Activated effector memory CD4-positive, alpha-beta T cell treated with anti-CD3 and anti-CD28 coated beads, Interleukin-2, amount 50 U/mL, for 16 hours (primary cell): ENCODE results near the gene CPNE5.
"Not testable (repeated sequence)": the region's sequence is repeated elsewhere in the genome, so short reads cannot be mapped to it uniquely, and the experiment has no call there.

Source experiments
- DNase-seq: peaks from one replicate; pipeline ENCODE4 v3.0.0-alpha.2; 2020

CPNE5 gene

DNA sequence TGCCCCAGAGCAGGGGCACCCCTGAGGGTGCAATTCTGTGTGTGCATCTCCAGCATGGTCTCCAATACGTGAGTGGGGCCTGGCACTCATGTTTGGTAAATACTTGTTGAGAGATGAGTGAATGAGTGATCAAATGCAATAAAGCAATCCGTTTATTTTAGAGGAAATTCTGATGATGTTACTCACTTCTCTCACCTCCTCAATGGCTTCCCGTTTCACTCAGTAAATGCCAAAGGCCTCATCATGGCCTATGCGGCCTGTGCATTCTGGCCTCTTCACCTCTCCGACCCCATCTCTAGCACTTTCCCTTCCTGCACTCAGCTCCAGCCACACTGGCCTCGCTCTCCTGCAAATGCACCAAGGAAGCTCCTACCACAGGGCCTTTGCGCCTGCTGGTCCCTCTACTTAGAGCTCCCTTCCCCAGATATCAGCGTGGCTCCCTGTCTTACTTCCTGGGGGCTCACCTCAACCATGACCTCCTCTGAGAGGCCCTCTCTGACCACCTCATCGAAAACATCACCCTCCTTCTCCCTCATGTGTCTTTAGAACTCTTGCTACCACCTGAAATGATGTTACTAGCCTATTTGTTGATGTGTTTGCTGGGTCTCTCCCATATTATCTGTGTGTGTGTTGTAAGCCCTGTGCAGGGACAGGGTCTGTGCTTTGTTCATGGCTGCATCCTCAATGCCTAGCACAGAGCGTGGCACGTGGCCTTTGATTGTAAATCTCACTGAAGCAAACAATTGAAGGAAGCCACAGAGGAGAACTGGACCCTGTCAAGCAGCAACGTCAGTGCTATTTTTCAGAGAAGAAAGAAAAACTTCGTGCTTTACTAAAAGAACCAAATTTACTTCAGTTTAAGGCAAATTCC lies 99.1 kb downstream of the CPNE5 start:
- DNase-seq = no peak

GRCh38 chr6:36738108-36738507 lies 101.1 kb downstream of the CPNE5 start:
- DNase-seq = no peak

DNA sequence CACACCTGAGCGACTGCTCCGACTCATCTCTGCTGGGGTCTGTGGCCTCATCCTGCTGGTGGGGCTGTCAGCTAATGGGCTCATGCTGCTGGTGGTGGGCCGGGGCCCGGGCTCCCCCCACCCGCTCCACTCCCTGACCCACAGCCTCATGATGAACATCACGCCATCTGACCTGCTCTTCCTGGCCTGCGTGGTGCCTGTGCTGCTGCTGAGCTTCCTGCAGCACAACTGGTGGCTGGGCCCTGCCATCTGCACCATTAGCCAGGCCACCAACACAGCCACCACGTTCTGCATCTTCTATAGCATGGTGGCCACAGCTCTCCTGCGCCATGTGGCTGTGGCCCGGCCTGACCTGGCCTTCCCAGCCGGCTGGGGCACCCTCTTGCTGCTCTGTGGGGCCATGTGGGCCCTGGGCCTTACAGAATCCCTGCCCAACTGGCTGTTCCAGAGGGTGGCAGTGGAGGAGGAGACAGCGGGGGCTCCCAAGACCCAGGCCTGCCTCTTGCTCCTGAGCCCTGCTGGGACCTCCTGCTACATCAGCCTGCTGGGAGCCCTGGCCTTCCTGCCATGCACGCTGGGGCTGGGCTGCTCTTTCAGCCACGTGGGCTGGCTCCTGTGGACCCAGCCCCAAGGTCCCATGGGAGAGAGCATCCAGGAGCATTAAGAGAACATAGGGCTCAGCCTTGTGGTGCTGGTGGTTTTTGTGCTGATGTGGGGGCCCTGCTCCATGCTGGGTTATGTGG lies 102.0 kb downstream of the CPNE5 start:
- DNase-seq = no peak

DNA sequence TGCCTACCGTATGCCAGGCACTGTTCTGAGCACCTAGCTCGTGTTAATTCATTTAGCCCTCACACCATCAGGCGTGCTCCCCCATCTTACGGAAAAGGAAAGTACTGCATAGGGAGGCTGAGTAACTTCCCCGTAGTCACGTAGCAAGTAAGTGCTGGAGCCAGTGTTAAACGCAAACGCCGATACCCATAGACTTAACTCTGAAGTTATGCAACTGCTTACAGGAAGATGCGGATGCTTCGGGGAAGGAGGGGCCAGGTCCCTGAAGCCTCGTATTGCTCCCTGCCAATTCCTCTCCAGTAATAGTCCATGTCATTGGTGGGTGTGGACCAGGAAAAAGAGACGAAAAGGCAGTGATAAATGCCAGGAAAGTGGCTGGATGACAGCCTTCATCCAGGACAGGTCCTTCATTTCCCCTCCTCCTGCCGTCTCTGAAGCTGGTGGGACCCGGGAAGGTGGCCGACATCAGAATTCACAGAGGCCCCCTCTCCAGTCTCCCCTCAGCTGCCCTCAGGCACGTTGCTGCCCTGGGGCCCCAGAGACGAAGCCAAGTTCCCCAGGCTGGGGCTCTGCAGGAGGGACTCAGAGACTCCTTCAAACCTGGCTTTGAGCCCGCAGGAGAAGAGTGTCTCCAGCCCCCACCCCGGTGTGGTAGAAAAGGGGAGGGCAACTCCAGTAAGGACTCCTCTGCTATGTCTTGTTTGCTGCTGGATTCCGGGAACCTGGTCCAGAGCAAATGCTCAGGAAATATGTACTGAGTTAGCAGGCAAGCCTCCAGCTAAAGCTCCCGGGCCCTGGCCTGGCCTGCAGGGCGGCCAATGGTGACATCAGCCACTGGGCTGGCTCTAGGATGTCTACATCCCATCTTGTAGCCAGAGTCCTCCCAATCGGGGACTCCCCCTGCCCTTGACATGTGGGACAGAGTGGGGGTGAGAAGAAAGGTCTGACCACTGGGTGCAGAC lies 103.9 kb downstream of the CPNE5 start:
- DNase-seq = no peak

- DNase-seq = no peak
Observed at GRCh38 chr6:36734486-36735060, 104.7 kb downstream of the CPNE5 start.

- no peak for DNase-seq
Observed at GRCh38 chr6:36733300-36733699, 105.9 kb downstream of the CPNE5 start.

GRCh38 chr6:36731622-36732310 lies 107.5 kb downstream of the CPNE5 start:
- no peak for DNase-seq

GRCh38 chr6:36730424-36731380 lies 108.5 kb downstream of the CPNE5 start:
- DNase-seq = no peak

GRCh38 chr6:36729161-36729524 lies 110.1 kb downstream of the CPNE5 start:
- DNase-seq = no peak

- no peak for DNase-seq
Observed at GRCh38 chr6:36728289-36729160, 110.7 kb downstream of the CPNE5 start.

DNA sequence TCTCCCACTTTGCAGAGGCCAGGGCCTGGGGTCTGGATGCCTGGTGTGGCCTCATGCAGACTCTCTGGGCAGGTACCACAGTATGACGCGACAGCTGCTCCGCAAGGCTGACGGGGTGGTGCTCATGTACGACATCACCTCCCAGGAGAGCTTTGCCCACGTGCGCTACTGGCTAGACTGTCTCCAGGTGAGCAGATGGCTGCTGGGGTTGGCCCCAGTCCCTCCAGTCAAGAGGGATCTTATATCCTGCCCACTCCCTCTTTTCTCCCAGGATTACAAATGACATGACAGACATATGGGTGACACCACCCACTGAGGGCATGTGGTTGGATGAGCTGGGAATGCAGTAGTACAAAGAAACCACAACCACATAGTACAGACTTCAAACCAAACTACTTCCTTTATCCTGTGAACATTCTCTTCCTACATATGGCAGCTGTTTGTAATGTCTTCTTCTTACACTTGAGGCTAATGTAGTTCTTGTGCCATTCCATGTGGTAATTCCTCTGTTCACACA lies 111.7 kb downstream of the CPNE5 start:
- no peak for DNase-seq

DNA sequence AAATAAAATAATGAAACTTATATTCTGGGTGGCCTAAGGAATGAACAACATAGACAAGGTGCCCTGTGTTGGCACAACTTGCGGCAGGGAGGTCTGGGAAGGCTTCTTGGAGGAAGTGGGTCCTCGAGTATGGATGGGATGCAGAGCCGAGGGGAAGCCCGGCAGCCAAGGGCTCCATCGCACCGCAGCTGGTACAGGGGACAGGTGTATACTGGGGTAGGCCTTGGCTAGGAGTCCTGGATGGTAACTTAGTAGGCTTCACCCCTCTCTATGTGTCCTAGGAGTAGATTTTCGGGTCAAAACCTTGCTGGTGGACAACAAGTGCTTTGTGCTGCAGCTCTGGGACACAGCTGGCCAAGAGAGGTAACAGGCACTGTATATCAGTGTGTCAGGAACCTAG lies 113.7 kb downstream of the CPNE5 start:
- DNase-seq = no peak

DNA sequence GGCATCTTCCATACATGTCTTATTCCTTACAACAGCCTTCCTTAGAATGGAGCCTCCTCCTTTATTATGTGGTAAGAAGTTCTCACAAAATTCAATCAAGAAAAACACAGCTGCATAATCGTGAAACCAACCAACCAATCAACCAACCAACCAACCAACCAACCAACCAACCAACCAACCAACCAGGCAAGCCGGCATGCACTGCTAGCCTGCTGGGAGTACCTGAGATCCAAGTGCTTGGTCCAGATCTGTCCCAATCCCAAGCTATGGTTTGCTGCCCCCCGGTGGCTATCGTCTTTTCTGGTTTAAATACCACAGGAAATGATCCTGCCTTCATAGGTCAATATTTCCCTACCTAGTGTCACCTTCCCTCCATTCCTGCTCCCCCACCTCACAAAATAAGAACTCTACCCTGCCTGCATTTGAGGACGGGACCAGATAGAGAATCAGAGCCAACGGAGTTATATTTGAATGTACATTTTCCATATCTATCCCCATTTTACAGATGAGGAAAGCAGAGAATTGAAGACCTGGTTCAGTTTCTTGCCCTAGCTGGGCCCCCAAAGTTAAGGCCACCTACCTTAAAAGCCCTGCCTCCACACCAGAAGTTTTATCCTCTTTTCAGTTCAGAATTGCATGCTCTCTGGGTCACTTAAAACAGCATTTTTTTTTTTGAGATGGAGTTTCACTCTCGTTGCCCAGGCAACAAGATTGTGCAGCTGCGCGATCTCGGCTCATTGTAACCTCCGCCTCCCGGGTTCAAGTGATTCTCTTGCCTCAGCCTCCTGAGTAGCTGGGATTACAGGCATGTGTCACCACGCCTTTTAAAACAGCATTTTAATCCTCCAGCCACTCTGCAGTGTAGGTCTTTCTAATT lies 114.5 kb downstream of the CPNE5 start:
- DNase-seq = peak; percentile 82

DNA sequence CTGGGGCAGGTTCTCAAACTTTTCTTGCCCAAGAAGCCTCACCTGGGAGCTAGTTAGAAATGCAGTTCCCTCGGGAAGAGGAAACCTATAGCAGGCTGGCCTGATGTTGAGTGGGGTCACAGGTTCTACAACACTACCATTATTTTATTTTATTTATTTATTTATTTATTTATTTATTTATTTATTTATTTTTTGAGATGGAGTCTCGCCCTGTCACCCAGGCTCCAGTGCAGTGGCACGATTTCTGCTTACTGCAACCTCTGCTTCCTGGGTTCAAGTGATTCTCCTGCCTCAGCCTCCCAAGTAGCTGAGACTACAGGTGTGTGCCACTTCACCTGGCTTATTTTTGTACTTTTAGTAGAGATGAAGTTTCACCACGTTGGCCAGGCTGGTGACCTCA lies 115.3 kb downstream of the CPNE5 start:
- not testable (repeated sequence) for DNase-seq

- no peak for DNase-seq
Observed at GRCh38 chr6:36722879-36723278, 116.4 kb downstream of the CPNE5 start.

- no peak for DNase-seq
Observed at GRCh38 chr6:36722365-36722764, 116.9 kb downstream of the CPNE5 start.

- no peak for DNase-seq
Observed at GRCh38 chr6:36721369-36722140, 117.7 kb downstream of the CPNE5 start.
